ENCODE measurements around the gene B3GNT4.

The B3GNT4 gene

DNA sequence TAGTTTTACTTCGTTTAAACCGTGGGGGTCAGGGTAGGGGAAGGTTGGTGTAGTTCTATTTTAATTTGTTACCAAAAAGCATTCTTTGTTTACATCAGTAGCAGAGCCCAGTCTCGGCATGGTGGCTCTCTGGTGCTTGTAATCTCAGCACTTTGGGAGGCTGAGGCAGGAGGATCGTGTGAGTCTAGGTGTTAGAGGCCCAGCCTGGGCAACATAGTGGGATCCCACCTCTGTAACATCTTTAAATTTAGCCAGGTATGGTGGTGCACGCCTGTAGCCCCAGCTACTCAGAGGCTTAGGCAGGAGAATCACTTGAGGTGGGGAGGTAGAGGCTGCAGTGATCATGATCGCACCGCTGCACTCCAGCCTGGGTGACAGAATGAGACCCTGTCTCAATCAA, 18.4 kb upstream of the B3GNT4 start:
- H3K4me3 ChIP-seq (ENCODE audit: low read depth, low read length) = no peak overlapping the region
- TF ChIP-seq, protein P1, sequence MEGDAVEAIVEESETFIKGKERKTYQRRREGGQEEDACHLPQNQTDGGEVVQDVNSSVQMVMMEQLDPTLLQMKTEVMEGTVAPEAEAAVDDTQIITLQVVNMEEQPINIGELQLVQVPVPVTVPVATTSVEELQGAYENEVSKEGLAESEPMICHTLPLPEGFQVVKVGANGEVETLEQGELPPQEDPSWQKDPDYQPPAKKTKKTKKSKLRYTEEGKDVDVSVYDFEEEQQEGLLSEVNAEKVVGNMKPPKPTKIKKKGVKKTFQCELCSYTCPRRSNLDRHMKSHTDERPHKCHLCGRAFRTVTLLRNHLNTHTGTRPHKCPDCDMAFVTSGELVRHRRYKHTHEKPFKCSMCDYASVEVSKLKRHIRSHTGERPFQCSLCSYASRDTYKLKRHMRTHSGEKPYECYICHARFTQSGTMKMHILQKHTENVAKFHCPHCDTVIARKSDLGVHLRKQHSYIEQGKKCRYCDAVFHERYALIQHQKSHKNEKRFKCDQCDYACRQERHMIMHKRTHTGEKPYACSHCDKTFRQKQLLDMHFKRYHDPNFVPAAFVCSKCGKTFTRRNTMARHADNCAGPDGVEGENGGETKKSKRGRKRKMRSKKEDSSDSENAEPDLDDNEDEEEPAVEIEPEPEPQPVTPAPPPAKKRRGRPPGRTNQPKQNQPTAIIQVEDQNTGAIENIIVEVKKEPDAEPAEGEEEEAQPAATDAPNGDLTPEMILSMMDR (IDR thresholded peaks at IDR 0.05; ENCODE audit: low read depth, low read length) = no peak
- no peak for DNase-seq

DNA sequence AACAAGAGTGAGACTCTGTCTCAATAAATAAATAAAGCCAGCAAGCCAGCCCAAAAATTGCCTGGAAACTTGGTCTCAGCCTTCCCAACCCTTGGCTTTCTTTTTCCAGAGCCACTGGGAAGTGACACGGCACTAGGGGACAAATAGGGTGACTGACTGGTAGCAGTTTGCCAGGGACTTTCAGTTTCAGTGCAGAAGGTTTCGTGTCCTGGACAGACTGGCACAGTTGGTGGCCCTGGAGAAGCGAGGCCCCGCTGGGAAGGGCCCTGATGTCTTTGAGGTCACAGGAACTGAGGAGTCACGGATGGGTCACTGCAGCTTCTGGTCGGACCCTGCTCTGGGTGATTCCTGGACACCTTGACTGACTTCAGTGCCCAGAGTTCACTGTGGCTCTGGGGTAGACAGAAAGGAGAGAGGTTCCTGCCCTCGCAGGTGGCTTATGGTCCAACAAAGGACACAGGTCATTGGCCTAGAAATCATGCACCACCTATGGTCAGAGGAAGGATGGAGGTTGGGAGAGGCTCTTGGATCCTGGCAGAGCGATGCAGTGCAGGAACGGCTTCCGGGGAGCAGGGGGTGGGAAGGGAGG, 17.9 kb upstream of the B3GNT4 start:
- Histone ChIP-seq H3K4me1 (no peaks in the 10 kb centered on the region), H3K4me3 (ENCODE audit: low read depth, low read length) (no peak overlapping the region), H3K36me3 (no peaks in the 10 kb centered on the region), H3K9me3 (no peaks in the 10 kb centered on the region), H3K27me3 (no peaks in the 10 kb centered on the region)
- TF ChIP-seq, protein P1 (IDR thresholded peaks at IDR 0.05; ENCODE audit: low read depth, low read length) = no peak
- DNase-seq = no peak

More for the DNA sequence above, 18.4 kb upstream of the B3GNT4 start:
- Histone ChIP-seq H3K36me3 (no peaks in the 10 kb centered on the region), H3K9me3 (no peaks in the 10 kb centered on the region), H3K27me3 (no peaks in the 10 kb centered on the region), H3K4me1 (no peaks in the 10 kb centered on the region)

DNA sequence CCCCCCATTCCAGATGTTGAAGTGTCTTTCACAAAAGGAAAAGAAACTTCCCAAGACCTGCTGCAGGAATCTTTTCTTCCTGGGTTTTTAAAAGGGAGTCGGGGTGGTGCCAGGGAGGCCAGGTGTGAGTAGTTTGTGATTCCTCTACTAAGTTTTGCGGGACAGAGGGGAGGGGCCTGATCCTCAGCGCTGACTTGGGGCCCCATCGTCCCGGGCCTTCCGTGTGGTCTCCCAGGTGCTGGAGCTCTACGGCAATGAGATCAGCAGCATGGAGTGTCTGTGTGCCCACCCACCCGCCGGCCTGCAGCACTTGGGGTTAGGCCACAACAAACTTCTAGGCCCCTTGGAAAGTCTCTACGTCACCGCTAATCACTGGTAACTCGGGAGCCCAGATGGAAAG, 16.0 kb upstream of the B3GNT4 start:
- TF ChIP-seq, protein P1 (IDR thresholded peaks at IDR 0.05; ENCODE audit: low read depth, low read length) = no peak
- no peaks in the 10 kb centered on the region; the same call in 1 of the 2 replicates for H3K4me1 ChIP-seq
- H3K9me3 ChIP-seq = no peaks in the 10 kb centered on the region
- H3K36me3 ChIP-seq = no peaks in the 10 kb centered on the region
- no peaks in the 10 kb centered on the region for H3K27me3 ChIP-seq
- H3K4me3 ChIP-seq (ENCODE audit: low read depth, low read length) = no peak overlapping the region
- no peak for DNase-seq

DNA sequence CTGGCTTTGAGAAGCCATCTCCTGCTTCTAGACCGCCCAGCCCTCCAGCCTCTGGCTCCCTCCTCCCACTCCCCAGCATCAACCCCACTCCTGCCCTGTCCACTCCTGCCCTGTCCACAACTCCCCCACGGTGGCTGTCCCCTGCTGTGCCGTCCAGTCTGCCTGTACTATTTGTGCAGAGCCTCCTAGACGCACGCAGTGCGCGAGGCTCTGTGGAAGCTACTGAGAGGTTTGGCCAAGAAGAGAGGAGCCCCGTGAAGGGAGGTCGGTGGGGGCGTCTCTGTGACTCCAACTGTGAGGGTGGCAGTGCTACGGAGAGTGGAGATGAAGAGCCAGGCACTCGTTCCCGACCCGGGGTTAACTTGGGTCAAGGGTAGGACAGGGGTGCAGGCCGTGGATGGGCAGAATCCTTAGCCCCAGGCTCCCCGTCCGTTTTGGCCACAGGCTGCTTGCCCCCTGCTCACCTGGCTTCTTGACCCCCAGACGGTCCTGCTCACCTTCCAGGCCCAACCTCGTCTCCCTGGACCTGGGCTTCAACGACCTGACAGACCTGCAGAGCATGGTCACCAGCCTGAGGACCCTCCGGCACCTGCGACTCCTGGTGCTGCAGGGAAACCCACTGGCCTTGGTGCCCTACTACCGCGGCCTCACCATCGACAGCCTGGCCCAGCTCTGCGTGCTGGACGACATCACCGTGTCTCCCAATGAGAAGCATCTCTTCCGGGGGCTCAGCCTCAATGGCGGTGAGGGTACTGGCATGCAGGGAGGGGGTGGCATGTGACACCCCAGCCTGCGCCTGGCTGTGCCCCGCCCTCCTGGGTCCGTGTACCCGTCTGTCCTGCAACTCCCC, 13.7 kb upstream of the B3GNT4 start:
- Histone ChIP-seq H3K4me3 (ENCODE audit: low read depth, low read length) (no peak overlapping the region), H3K9me3 (no peaks in the 10 kb centered on the region), H3K36me3 (no peaks in the 10 kb centered on the region), H3K4me1 (no peaks in the 10 kb centered on the region; the same call in 1 of the 2 replicates), H3K27me3 (no peaks in the 10 kb centered on the region)
- no peak for DNase-seq
- TF ChIP-seq, protein P1 (IDR thresholded peaks at IDR 0.05; ENCODE audit: low read depth, low read length) = no peak

DNA sequence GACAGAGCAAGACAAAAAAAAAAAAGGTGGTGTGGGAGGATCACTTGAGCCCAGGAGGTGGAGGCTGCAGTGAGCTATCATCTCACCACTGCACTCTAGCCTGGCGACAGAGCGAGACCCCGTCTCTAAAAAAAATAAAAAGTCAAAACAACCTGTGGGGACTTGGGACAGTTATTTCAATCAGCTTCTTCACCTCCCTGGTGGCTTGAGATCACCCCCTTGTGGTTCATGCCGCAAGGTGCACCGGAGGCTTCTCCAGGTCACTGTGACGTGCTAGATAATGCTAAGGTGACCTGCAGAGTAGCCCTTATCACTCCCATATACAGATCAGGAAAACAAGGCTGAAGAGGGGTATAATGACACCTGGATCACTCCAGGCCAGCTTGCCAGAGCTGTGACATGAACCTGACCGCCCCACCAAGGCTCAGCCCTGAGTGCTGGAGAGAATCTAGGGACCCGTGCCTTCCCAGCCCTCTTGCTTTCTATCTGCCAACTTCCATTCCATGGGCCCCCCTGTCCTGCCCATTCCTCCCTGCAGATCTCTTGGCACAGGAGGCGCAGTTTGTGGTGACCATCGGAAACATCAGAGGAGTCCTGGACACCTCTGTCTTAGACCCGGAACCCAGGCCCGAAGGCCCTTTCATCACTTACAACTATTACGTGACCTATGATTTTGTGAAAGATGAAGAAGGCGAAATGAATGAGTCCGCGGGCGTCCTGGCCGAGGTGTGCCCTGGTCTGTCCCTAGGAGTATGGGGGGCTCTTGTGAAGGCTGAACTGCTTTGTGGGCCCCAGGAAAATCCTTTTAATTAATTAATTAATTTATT, 12.5 kb upstream of the B3GNT4 start:
- Histone ChIP-seq H3K4me3 (ENCODE audit: low read depth, low read length) (no peak overlapping the region), H3K4me1 (no peaks in the 10 kb centered on the region; the same call in 1 of the 2 replicates), H3K36me3 (no peaks in the 10 kb centered on the region), H3K27me3 (no peaks in the 10 kb centered on the region), H3K9me3 (no peaks in the 10 kb centered on the region)
- TF ChIP-seq, protein P1 (IDR thresholded peaks at IDR 0.05; ENCODE audit: low read depth, low read length) = peak; percentile 97
- peak; percentile 74 for DNase-seq

Measured in BE2C (cell line).